IMR-90 (cell line): ENCODE results near the gene PINLYP. TPM values are rescaled to one million over a fixed set of nuclear protein-coding genes. Genes with fewer than 3 reads are reported as not detected.

Experiments
- ATAC-seq: fragments of 200-7000 bp; cut with Tn5 transposase; 2 replicates; pipeline ENCODE4 v1.9.1; 2020; ENCODE audit warnings: low read depth, mild to moderate bottlenecking, moderate library complexity
- BruUV-seq: library from RNA; stranded (reverse); fragments of 400-500 nt; replicated peaks from 2 replicates; lab custom pipeline; 2021; lab: Mats Ljungman, UMichigan
- CTCF ChIA-PET: fragments of 300-600 bp; formaldehyde crosslinking; extraction: SDS; loops from one replicate; lab custom pipeline; 2021; ENCODE audit warnings: antibody characterized with exemption; lab: Yijun Ruan, JAX
- POLR2A ChIA-PET: fragments of 300-600 bp; sonication (Branson Sonifier 250); formaldehyde crosslinking; loops from one replicate; lab custom pipeline; 2022; ENCODE audit warnings: antibody characterized with exemption; ENCODE audit not compliant: unreplicated experiment; lab: Charles Lee
- DNase-seq: peaks from one replicate; pipeline ENCODE4 v3.0.0; 2013
- H2AFZ ChIP-seq: replicated peaks from 2 replicates; pipeline ENCODE3; 2013; ENCODE audit warnings: low read length, mild to moderate bottlenecking; ENCODE audit not compliant: poor library complexity
- H2AK5ac ChIP-seq: 2 replicates; pipeline ENCODE4 v1.6.1; 2013; ENCODE audit warnings: low read depth, low read length, inconsistent platforms
- H2AK9ac ChIP-seq: replicated peaks from 2 replicates; pipeline ENCODE3; 2013; ENCODE audit warnings: mild to moderate bottlenecking, low read depth, low read length, moderate library complexity; ENCODE audit not compliant: poor library complexity
- H2BK120ac ChIP-seq: 2 replicates; pipeline ENCODE4 v1.6.1; 2013; ENCODE audit warnings: low read depth, low read length, inconsistent platforms
- H2BK15ac ChIP-seq: 3 replicates; pipeline ENCODE4 v1.6.1; 2013; ENCODE audit warnings: low read depth, low read length, inconsistent platforms
- H2BK20ac ChIP-seq: 2 replicates; pipeline ENCODE4 v1.6.1; 2013; ENCODE audit warnings: low read depth, mild to moderate bottlenecking, inconsistent platforms, low read length, moderate library complexity
- H2BK5ac ChIP-seq: 2 replicates; pipeline ENCODE4 v1.6.1; 2013; ENCODE audit warnings: mild to moderate bottlenecking, low read depth, low read length, inconsistent platforms; ENCODE audit not compliant: poor library complexity, severe bottlenecking
- H3K14ac ChIP-seq: replicated peaks from 2 replicates; pipeline ENCODE4 v1.6.1; 2013; ENCODE audit warnings: low read depth, low read length, inconsistent platforms
- H3K18ac ChIP-seq: 2 replicates; pipeline ENCODE4 v1.6.1; 2013; ENCODE audit warnings: low read depth, low read length, control low read depth
- H3K23ac ChIP-seq: 2 replicates; pipeline ENCODE4 v1.6.1; 2013; ENCODE audit warnings: low read depth, low read length, inconsistent platforms
- H3K27ac ChIP-seq: 2 replicates; pipeline ENCODE4 v1.5.1; 2013; ENCODE audit warnings: mild to moderate bottlenecking, control low read depth, low read length; ENCODE audit not compliant: insufficient read depth
- H3K27me3 ChIP-seq: 2 replicates; pipeline ENCODE4 v1.6.1; 2013; ENCODE audit warnings: low read length; ENCODE audit not compliant: control insufficient read depth, insufficient read depth
- H3K36me3 ChIP-seq: 2 replicates; pipeline ENCODE4 v1.6.1; 2013; ENCODE audit warnings: low read length, mixed read lengths; ENCODE audit not compliant: control insufficient read depth, insufficient read depth
- H3K4ac ChIP-seq: 2 replicates; pipeline ENCODE4 v1.6.1; 2013; ENCODE audit warnings: low read depth, low read length, inconsistent platforms
- H3K4me1 ChIP-seq: 2 replicates; pipeline ENCODE4 v1.6.1; 2013; ENCODE audit warnings: low read length, mixed read lengths; ENCODE audit not compliant: control insufficient read depth, insufficient read depth
- H3K4me2 ChIP-seq: 2 replicates; pipeline ENCODE4 v1.6.1; 2013; ENCODE audit warnings: low read depth, mild to moderate bottlenecking, control low read depth, low read length, moderate library complexity
- H3K4me3 ChIP-seq: 2 replicates; pipeline ENCODE4 v1.5.1; 2013; ENCODE audit warnings: low read depth, mild to moderate bottlenecking, control low read depth, low read length, moderate library complexity; ENCODE audit not compliant: insufficient read depth
- H3K56ac ChIP-seq: 2 replicates; pipeline ENCODE4 v1.6.1; 2013; ENCODE audit warnings: low read length, inconsistent platforms; ENCODE audit not compliant: insufficient read depth; ENCODE audit errors: extremely low read depth
- H3K79me1 ChIP-seq, 2 experiments: 2 replicates each; pipeline ENCODE4 v1.6.1; 2013; ENCODE audit warnings: low read length in 2 of 2, inconsistent platforms in 1 of 2, low read depth in 1 of 2
- H3K9ac ChIP-seq: 2 replicates; pipeline ENCODE4 v1.6.1; 2013; ENCODE audit warnings: low read depth, low read length, control low read depth
- H3K9me1 ChIP-seq: 2 replicates; pipeline ENCODE4 v1.6.1; 2013; ENCODE audit warnings: low read length, inconsistent platforms; ENCODE audit not compliant: insufficient read depth
- H3K9me3 ChIP-seq: 2 replicates; pipeline ENCODE4 v1.6.1; 2013; ENCODE audit warnings: low read length; ENCODE audit not compliant: control insufficient read depth, insufficient read depth
- H4K20me1 ChIP-seq: 2 replicates; pipeline ENCODE4 v1.6.1; 2013; ENCODE audit warnings: low read length, inconsistent platforms; ENCODE audit not compliant: insufficient read depth
- H4K5ac ChIP-seq: 2 replicates; pipeline ENCODE4 v1.6.1; 2013; ENCODE audit warnings: mild to moderate bottlenecking, low read depth, low read length, control low read depth
- H4K8ac ChIP-seq, 2 experiments: 2 replicates each; pipeline ENCODE4 v1.6.1; 2013; ENCODE audit warnings: low read depth in 2 of 2, low read length in 2 of 2, control low read depth in 1 of 2, inconsistent platforms in 1 of 2
- H4K91ac ChIP-seq: 2 replicates; pipeline ENCODE4 v1.6.1; 2013; ENCODE audit warnings: low read depth, low read length, inconsistent platforms; ENCODE audit not compliant: insufficient read depth
- BHLHE40 ChIP-seq: fragments of 150-350 bp; IDR thresholded peaks from 2 replicates; pipeline ENCODE4 v1.6.1; 2016; ENCODE audit warnings: mild to moderate bottlenecking, low read depth, low read length
- CEBPB ChIP-seq: IDR thresholded peaks from 2 replicates; pipeline ENCODE4 v1.6.1; 2012; ENCODE audit warnings: low read depth, low read length, improper control_type of control experiment
- CHD1 ChIP-seq: IDR thresholded peaks from 2 replicates; pipeline ENCODE4 v1.6.1; 2012; ENCODE audit warnings: low read depth, low read length, improper control_type of control experiment
- CTCF ChIP-seq: conservative IDR thresholded peaks from 2 replicates; pipeline ENCODE4 v1.5.1; 2012; ENCODE audit warnings: mild to moderate bottlenecking, low read depth, low read length, improper control_type of control experiment
- ELK1 ChIP-seq: fragments of 150-350 bp; IDR thresholded peaks from 2 replicates; pipeline ENCODE4 v1.6.1; 2016; ENCODE audit warnings: low read depth, mild to moderate bottlenecking, low read length, moderate library complexity, borderline replicate concordance
- FOS ChIP-seq: fragments of 150-350 bp; IDR thresholded peaks from 2 replicates; pipeline ENCODE4 v1.6.1; 2016; ENCODE audit warnings: low read depth, low read length
- MAFK ChIP-seq: IDR thresholded peaks from 2 replicates; pipeline ENCODE4 v1.6.1; 2012; ENCODE audit warnings: low read depth, low read length, improper control_type of control experiment
- MXI1 ChIP-seq: IDR thresholded peaks from 2 replicates; pipeline ENCODE4 v1.6.1; 2012; ENCODE audit warnings: low read depth, mild to moderate bottlenecking, low read length, moderate library complexity, borderline replicate concordance
- NFE2L2 ChIP-seq: fragments of 150-350 bp; IDR thresholded peaks from 2 replicates; pipeline ENCODE4 v1.6.1; 2016; ENCODE audit warnings: low read depth, mild to moderate bottlenecking, low read length
- POLR2A ChIP-seq: IDR thresholded peaks from 2 replicates; pipeline ENCODE4 v1.6.1; 2012; ENCODE audit warnings: mild to moderate bottlenecking, low read depth, low read length
- RAD21 ChIP-seq: IDR thresholded peaks from 2 replicates; pipeline ENCODE4 v1.6.1; 2012; ENCODE audit warnings: low read length, improper control_type of control experiment
- RCOR1 ChIP-seq: IDR thresholded peaks from 2 replicates; pipeline ENCODE4 v1.6.1; 2012; ENCODE audit warnings: mild to moderate bottlenecking, low read length, improper control_type of control experiment; ENCODE audit not compliant: insufficient replicate concordance
- RFX5 ChIP-seq: IDR thresholded peaks from 2 replicates; pipeline ENCODE4 v1.8.0; 2012; ENCODE audit warnings: low read depth, mild to moderate bottlenecking, low read length, moderate library complexity
- SMC3 ChIP-seq: fragments of 150-350 bp; IDR thresholded peaks from 2 replicates; pipeline ENCODE4 v1.6.1; 2016; ENCODE audit warnings: low read depth, mild to moderate bottlenecking, antibody characterized with exemption, low read length, moderate library complexity
- USF2 ChIP-seq: fragments of 150-350 bp; IDR thresholded peaks from 2 replicates; pipeline ENCODE4 v1.6.1; 2017; ENCODE audit warnings: mild to moderate bottlenecking, antibody characterized with exemption, low read length, low read depth
- WGBS, 2 experiments: methylation state at CpG; one replicate each; pipeline versions ENCODE4 v1.1.5 to v1.1.7; 2013; ENCODE audit warnings: missing lambda C conversion rate in 2 of 2; ENCODE audit not compliant: insufficient read length in 1 of 2; ENCODE audit errors: extremely low coverage in 2 of 2; 5-methylcytosine and 5-hydroxymethylcytosine counted together
- dilution Hi-C: fragments of 300-500 bp; cut with HindIII; formaldehyde crosslinking; loops from one replicate; pipeline ENCODE4 v1.14.3; 2018; ENCODE audit warnings: low sequenced_read_pairs; ENCODE audit not compliant: unreplicated experiment
- in situ Hi-C: fragments of 300-500 bp; cut with MboI; formaldehyde crosslinking; loops from 3 replicates; pipeline ENCODE4 v1.14.3; 2019; ENCODE audit warnings: low sequenced_read_pairs, inconsistent platforms, mixed read lengths
- intact Hi-C: fragments of 100-400 bp; cut with micrococcal nuclease; formaldehyde crosslinking; loops from 2 replicates; pipeline ENCODE4 v1.10.0; 2022
- polyA plus RNA-seq, 3 experiments: library from polyadenylated mRNA; depleted of rRNA; stranded (reverse); fragments of >200 nt; gene quantifications; 2 replicates each; pipeline ENCODE4 v1.2.3, GENCODE V29; 2012; ENCODE audit warnings: low replicate concordance in 1 of 3
- total RNA-seq: library from RNA; depleted of rRNA; stranded (reverse); fragments of >200 nt; gene quantifications from 2 replicates; pipeline ENCODE4 v1.2.3, GENCODE V29; 2012

PINLYP gene
- total and polyA plus RNA-seq, 2 of the 4 experiments (the other 2 are of a cell fraction): 0.54 to 1.4 TPM

GRCh38 chr19:43623889-43624670 lies 48.5 kb downstream of the PINLYP start:
- WGBS, 2 experiments: 88% methylated on average over 26 of the region's 35 CpGs; no CpG with 5 or more reads in 1 of the 2 experiments
- H3K9me3 ChIP-seq: no peaks in the 10 kb centered on the region
- H2AK5ac ChIP-seq: no peak overlapping the region
- H2BK15ac ChIP-seq: no peak overlapping the region
- peaks cover 3% of the 10 kb centered on the region; the same call in 1 of the 2 replicates for H3K9me1 ChIP-seq
- H3K56ac ChIP-seq: no peak overlapping the region
- H3K14ac ChIP-seq: no peak overlapping the region
- H4K20me1 ChIP-seq: no peaks in the 10 kb centered on the region
- H3K9ac ChIP-seq: no peak overlapping the region
- ATAC-seq (no peak), DNase-seq (no peak)
- dilution Hi-C loops (no loop called here), intact Hi-C loops (no loop called here), in situ Hi-C loops (no loop called here)
- H3K79me1 ChIP-seq: peaks cover 8 to 17% of the 10 kb centered on the region in 2 experiments; a peak in 3 of 4 replicates
- H2AK9ac ChIP-seq: no peak overlapping the region
- no peaks in the 10 kb centered on the region for H3K36me3 ChIP-seq
- no peak overlapping the region for H3K4me2 ChIP-seq
- no TSS peak for BruUV-seq
- no peaks in the 10 kb centered on the region for H3K27me3 ChIP-seq
- ChIA-PET CTCF (interaction anchor here (0.6 kb wide), 2 partner anchors 24 to 98 kb away, joined by 3 read pairs; no protein-coding TSS in a partner anchor), POLR2A (no interaction called here)
- H3K4me1 ChIP-seq: peaks cover 3% of the 10 kb centered on the region
- no peak overlapping the region for H2BK5ac ChIP-seq
- no peak overlapping the region for H3K27ac ChIP-seq
- H2BK120ac ChIP-seq: no peak overlapping the region
- no peak overlapping the region for H2AFZ ChIP-seq
- no peak overlapping the region for H3K4me3 ChIP-seq
- no peak overlapping the region for H4K91ac ChIP-seq
- no peak overlapping the region for H2BK20ac ChIP-seq
- no peak overlapping the region for H4K5ac ChIP-seq
- no peak overlapping the region for H4K8ac ChIP-seq
- no peak overlapping the region for H3K18ac ChIP-seq
- H3K4ac ChIP-seq: no peak overlapping the region
- H3K23ac ChIP-seq: no peak overlapping the region
- TF ChIP-seq POLR2A: no peak
- no peak for TF ChIP-seq CHD1
- TF ChIP-seq RFX5: no peak
- no peak for TF ChIP-seq SMC3
- TF ChIP-seq MXI1: no peak
- TF ChIP-seq NFE2L2: no peak
- no peak for TF ChIP-seq ELK1
- no peak for TF ChIP-seq FOS
- TF ChIP-seq CTCF: no peak
- TF ChIP-seq USF2: no peak
- TF ChIP-seq RAD21: no peak
- no peak for TF ChIP-seq MAFK
- no peak for TF ChIP-seq BHLHE40
- TF ChIP-seq RCOR1: no peak
- TF ChIP-seq CEBPB: no peak
